Gastrocnemius medialis (tissue), 4 donors: Measurements from ENCODE around the gene TMEM131L. TPM values are rescaled to one million over a fixed set of nuclear protein-coding genes. Genes with fewer than 3 reads are reported as not detected.

Source experiments
- ATAC-seq, 2 donors: fragments of 150-250 bp; one replicate each; pipeline ENCODE4 v1.9.1; 2016
- DNase-seq, 2 donors: peaks; one replicate each; pipeline ENCODE4 v3.0.0-alpha.2; 2019
- H3K27ac ChIP-seq, 4 donors: fragments of 200-600 bp; sonication (generic); 1 replicate in 1 of 4; 2 replicates in 3 of 4; pipeline ENCODE4 v1.5.1; 2016 to 2018; ENCODE audit warnings: mild to moderate bottlenecking in 2 of 4, moderate library complexity in 1 of 4
- H3K27me3 ChIP-seq, 3 donors: fragments of 200-600 bp; sonication (generic) in 2 of 3; 1 replicate in 1 of 3; 2 replicates in 2 of 3; pipeline versions ENCODE4 v1.5.1 to v1.6.0; 2016 to 2019; ENCODE audit warnings: mild to moderate bottlenecking in 1 of 3, moderate library complexity in 1 of 3
- H3K36me3 ChIP-seq, 2 donors: fragments of 200-600 bp; sonication (generic) in 1 of 2; one replicate each; pipeline ENCODE4 v1.5.1; 2017 to 2018
- H3K4me1 ChIP-seq, 2 donors: fragments of 200-600 bp; sonication (generic) in 1 of 2; one replicate each; pipeline ENCODE4 v1.5.1; 2016 to 2017; ENCODE audit warnings: mild to moderate bottlenecking in 2 of 2
- H3K4me3 ChIP-seq, 4 donors: fragments of 200-600 bp; sonication (generic) in 3 of 4; 1 replicate in 1 of 4; 2 replicates in 3 of 4; pipeline ENCODE4 v1.5.1; 2016 to 2019; ENCODE audit warnings: mild to moderate bottlenecking in 2 of 4
- H3K9me3 ChIP-seq, 3 donors: fragments of 200-600 bp; sonication (generic) in 2 of 3; 1 replicate in 1 of 3; 2 replicates in 2 of 3; pipeline ENCODE4 v1.5.1; 2016 to 2019
- CTCF ChIP-seq, 5 experiments: fragments of 450-650 bp in 3 of 5; fragments of 200-600 bp in 2 of 5; sonication (generic) in 2 of 5; IDR thresholded peaks in 4 of 5; conservative IDR thresholded peaks in 1 of 5; 1 replicate in 4 of 5; 2 replicates in 1 of 5; pipeline ENCODE4 v1.5.1; 2016 to 2019; ENCODE audit warnings: antibody characterized with exemption in 5 of 5, mild to moderate bottlenecking in 3 of 5, moderate library complexity in 3 of 5
- POLR2A ChIP-seq, 2 donors: fragments of 450-650 bp; IDR thresholded peaks; one replicate each; pipeline ENCODE4 v1.6.1; 2017; ENCODE audit warnings: antibody characterized with exemption in 2 of 2, mild to moderate bottlenecking in 2 of 2, moderate library complexity in 2 of 2
- in situ Hi-C, 4 donors: fragments of 200-750 bp; cut with MboI; loops; one replicate each; pipeline versions ENCODE4 v1.15.0 to v1.8.0; 2017; ENCODE audit warnings: low sequenced_read_pairs in 4 of 4
- intact Hi-C: fragments of 100-400 bp; cut with DNase I; formaldehyde crosslinking; loops from one replicate; pipeline ENCODE4 v1.15.1; 2023; ENCODE audit warnings: low total_unique reads
- total RNA-seq, 4 donors: library from RNA; depleted of rRNA; stranded (reverse); fragments of >200 nt; gene quantifications; one replicate each; pipeline versions ENCODE4 v1.1.0 to v1.2.3, GENCODE V29; 2016

The TMEM131L gene
- total RNA-seq, 4 donors from 2014 or later, result 4.6 to 21.4 (median 9.5) TPM

DNA sequence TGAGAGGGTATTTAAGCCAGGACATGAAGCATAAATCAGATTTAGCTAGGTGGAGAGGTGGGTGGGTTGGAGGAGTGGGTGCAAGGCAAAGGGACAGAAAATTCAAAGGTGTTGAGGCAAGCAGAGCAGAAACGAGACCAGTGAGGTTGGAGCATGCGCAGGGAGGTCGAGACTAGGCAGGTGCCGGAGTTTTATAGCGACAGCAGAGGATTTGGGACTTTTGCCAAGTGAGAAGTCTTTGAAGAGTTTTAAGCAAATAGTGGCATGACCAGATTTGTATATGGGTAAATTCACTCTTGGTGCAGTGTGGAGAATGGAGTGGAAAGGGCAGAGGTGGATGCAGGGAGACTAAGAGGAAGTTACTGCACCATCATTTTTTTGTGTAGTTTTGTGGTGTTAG lies 110.9 kb downstream of the TMEM131L start:
- in situ Hi-C loops (loop anchor here (10.0 kb wide), 5 partner anchors 112 to 432 kb away; partner anchors contain the start of genes MND1 (in 1 of the 4) and TMEM131L (in 1 of the 4)), intact Hi-C loops (loop anchor here (5.0 to 10.0 kb wide), 2 partner anchors 352 to 435 kb away; no protein-coding TSS in a partner anchor)
- no peaks in the 10 kb centered on the region for H3K36me3 ChIP-seq
- TF ChIP-seq CTCF (IDR thresholded peaks at IDR 0.05 in 4 of 5, conservative IDR thresholded peaks at IDR 0.05 in 1 of 5), result no peak
- no peak for TF ChIP-seq POLR2A (IDR thresholded peaks at IDR 0.05)
- peaks cover 26% of the 10 kb centered on the region in 2 donors for H3K4me1 ChIP-seq
- no peaks in the 10 kb centered on the region for H3K27me3 ChIP-seq
- H3K27ac ChIP-seq, result peak overlapping the region in 2 of 4 donors; percentile 26 to 58
- H3K9me3 ChIP-seq, result no peaks in the 10 kb centered on the region
- DNase-seq (no peak), ATAC-seq (no peak)
- no peak overlapping the region for H3K4me3 ChIP-seq

DNA sequence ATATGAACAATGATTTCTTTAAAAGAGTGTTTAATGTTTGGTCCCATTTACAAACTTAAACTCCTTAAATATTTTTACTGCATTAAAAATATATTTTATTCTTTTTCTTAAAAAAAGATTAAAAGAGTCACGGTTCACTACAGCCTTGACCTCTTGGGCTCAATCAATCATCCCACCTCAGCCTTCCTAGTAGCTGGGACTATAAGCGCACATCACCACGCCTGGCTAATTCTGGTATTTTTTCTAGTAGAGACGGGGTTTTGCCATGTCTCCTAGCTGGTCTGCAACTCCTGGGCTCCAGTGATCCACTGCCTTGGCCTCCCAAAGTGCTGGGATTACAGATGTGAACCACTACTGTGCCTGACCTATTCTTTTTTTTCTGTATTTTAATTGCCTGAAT lies 113.2 kb downstream of the TMEM131L start:
- no peak overlapping the region for H3K4me3 ChIP-seq
- intact Hi-C loops, result loop anchor here (5.0 to 10.0 kb wide), 2 partner anchors 355 to 437 kb away; no protein-coding TSS in a partner anchor
- no peaks in the 10 kb centered on the region for H3K9me3 ChIP-seq
- in situ Hi-C loops, result loop anchor here (10.0 kb wide), 5 partner anchors 115 to 435 kb away; partner anchors contain the start of genes MND1 (in 1 of the 4) and TMEM131L (in 1 of the 4)
- no peak for ATAC-seq
- H3K27ac ChIP-seq, result no peak overlapping the region
- peaks cover 0 to 4% of the 10 kb centered on the region in 2 donors for H3K36me3 ChIP-seq
- no peaks in the 10 kb centered on the region for H3K27me3 ChIP-seq
- H3K4me1 ChIP-seq, result peaks cover 4 to 7% of the 10 kb centered on the region in 2 donors
- TF ChIP-seq POLR2A (IDR thresholded peaks at IDR 0.05), result no peak
- DNase-seq, result no peak

- TF ChIP-seq POLR2A (IDR thresholded peaks at IDR 0.05) (no peak), CTCF (IDR thresholded peaks at IDR 0.05 in 4 of 5, conservative IDR thresholded peaks at IDR 0.05 in 1 of 5) (no peak)
- intact Hi-C loops, result loop anchor here (5.0 to 10.0 kb wide), 2 partner anchors 355 to 438 kb away; no protein-coding TSS in a partner anchor
- in situ Hi-C loops, result loop anchor here (5.0 to 10.0 kb wide), 6 partner anchors 115 to 435 kb away; partner anchors contain the start of genes MND1 (in 1 of the 4) and TMEM131L (in 1 of the 4)
Measured at GRCh38 chr4:153579872-153580271, 113.7 kb downstream of the TMEM131L start.

GRCh38 chr4:153582954-153583702 lies 117.0 kb downstream of the TMEM131L start:
- peaks cover 0 to 5% of the 10 kb centered on the region in 2 donors for H3K4me1 ChIP-seq
- no peaks in the 10 kb centered on the region for H3K27me3 ChIP-seq
- peaks cover 0 to 4% of the 10 kb centered on the region in 2 donors for H3K36me3 ChIP-seq
- intact Hi-C loops (no loop called here), in situ Hi-C loops (loop anchor here in 1 of 4 donors (5.0 kb wide), 1 partner anchor 236 kb away; no protein-coding TSS in a partner anchor)
- no peak for ATAC-seq
- peak overlapping the region in 1 of 4 donors; percentile 7 for H3K27ac ChIP-seq
- DNase-seq, result no peak
- H3K9me3 ChIP-seq, result no peaks in the 10 kb centered on the region
- H3K4me3 ChIP-seq, result no peak overlapping the region
- TF ChIP-seq POLR2A (IDR thresholded peaks at IDR 0.05) (no peak), CTCF (IDR thresholded peaks at IDR 0.05 in 4 of 5, conservative IDR thresholded peaks at IDR 0.05 in 1 of 5) (no peak)

More at GRCh38 chr4:153579872-153580271, 113.7 kb downstream of the TMEM131L start:
- DNase-seq (no peak), ATAC-seq (no peak)
- no peaks in the 10 kb centered on the region for H3K9me3 ChIP-seq
- H3K27me3 ChIP-seq, result no peaks in the 10 kb centered on the region
- peaks cover 0 to 4% of the 10 kb centered on the region in 2 donors for H3K36me3 ChIP-seq
- peak overlapping the region in 1 of 4 donors; percentile 43 for H3K27ac ChIP-seq
- no peak overlapping the region for H3K4me3 ChIP-seq
- H3K4me1 ChIP-seq, result peaks cover 2 to 3% of the 10 kb centered on the region in 2 donors

GRCh38 chr4:153585026-153585425 lies 118.9 kb downstream of the TMEM131L start:
- intact Hi-C loops (no loop called here), in situ Hi-C loops (no loop called here)
- no peak for DNase-seq
- peak in 1 of 2 donors; percentile 30 for ATAC-seq
- TF ChIP-seq POLR2A (IDR thresholded peaks at IDR 0.05) (no peak), CTCF (IDR thresholded peaks at IDR 0.05 in 4 of 5, conservative IDR thresholded peaks at IDR 0.05 in 1 of 5) (no peak)
- no peaks in the 10 kb centered on the region for H3K27me3 ChIP-seq
- peaks cover 0 to 5% of the 10 kb centered on the region in 2 donors for H3K4me1 ChIP-seq
- H3K4me3 ChIP-seq, result no peak overlapping the region
- peak overlapping the region in 2 of 4 donors; percentile 15 to 60 for H3K27ac ChIP-seq
- H3K36me3 ChIP-seq, result peaks cover 0 to 17% of the 10 kb centered on the region in 2 donors
- H3K9me3 ChIP-seq, result no peaks in the 10 kb centered on the region
